ENCODE results near the gene NEU3. TPM values are rescaled to one million over a fixed set of nuclear protein-coding genes. Genes with fewer than 3 reads are reported as not detected.

Gene NEU3
- total RNA-seq, 1 experiment from 2014 or later: 9.9 TPM

- no peak for DNase-seq
- BruUV-seq (replicated peaks): no TSS peak
- Histone ChIP-seq H3K9me2 (ENCODE audit: insufficient read depth) (no peaks in the 10 kb centered on the region; the same call in 1 of the 2 replicates), H3K4me2 (no peak overlapping the region), H3K79me2 (ENCODE audit: low read depth) (no peaks in the 10 kb centered on the region), H4K20me1 (ENCODE audit: insufficient read depth) (no peaks in the 10 kb centered on the region), H3K9me3 (ENCODE audit: insufficient read depth, low read depth) (no peaks in the 10 kb centered on the region), H3K36me3 (ENCODE audit: low read depth) (no peaks in the 10 kb centered on the region), H3K4me3 (no peak overlapping the region; the same call in 1 of the 2 replicates), H3K27me3 (ENCODE audit: insufficient read depth, low read depth) (peaks cover 28% of the 10 kb centered on the region), H3K27ac (no peak overlapping the region), H3F3A (ENCODE audit: insufficient read depth, low read depth) (no peaks in the 10 kb centered on the region; the same call in 1 of the 2 replicates), H2AFZ (no peak overlapping the region), H3K4me1 (replicated peaks; ENCODE audit: insufficient read depth) (no peaks in the 10 kb centered on the region)
- ChIA-PET CTCF (no interaction called here), POLR2A (ENCODE audit: unreplicated experiment) (interaction anchor here (0.7 kb wide), 1 partner anchor 454 kb away, joined by 4 read pairs; no protein-coding TSS in a partner anchor)
- TF ChIP-seq CTCF (conservative IDR thresholded peaks at IDR 0.05) (no peak), EZH2 (IDR thresholded peaks at IDR 0.05; ENCODE audit: low read depth) (no peak)
- intact Hi-C loops (cut with micrococcal nuclease; ENCODE audit: unreplicated experiment): no loop called here
These were observed 68.1 kb downstream of the NEU3 start for GRCh38 chr11:75056814-75057213.

- Histone ChIP-seq H3F3A (ENCODE audit: insufficient read depth, low read depth) (no peaks in the 10 kb centered on the region), H2AFZ (no peak overlapping the region), H3K27ac (no peak overlapping the region), H3K79me2 (ENCODE audit: low read depth) (no peaks in the 10 kb centered on the region), H3K9me2 (ENCODE audit: insufficient read depth) (no peaks in the 10 kb centered on the region; the same call in 1 of the 2 replicates), H3K4me2 (no peak overlapping the region), H3K4me3 (no peak overlapping the region), H3K27me3 (ENCODE audit: insufficient read depth, low read depth) (peaks cover 7% of the 10 kb centered on the region; the same call in 1 of the 2 replicates), H3K4me1 (replicated peaks; ENCODE audit: insufficient read depth) (no peaks in the 10 kb centered on the region), H3K36me3 (ENCODE audit: low read depth) (no peaks in the 10 kb centered on the region), H4K20me1 (ENCODE audit: insufficient read depth) (no peaks in the 10 kb centered on the region), H3K9me3 (ENCODE audit: insufficient read depth, low read depth) (no peaks in the 10 kb centered on the region)
- no peak for DNase-seq
- ChIA-PET CTCF (no interaction called here), POLR2A (ENCODE audit: unreplicated experiment) (interaction anchor here (0.6 kb wide), 1 partner anchor 35 kb away, joined by 3 read pairs; no protein-coding TSS in a partner anchor)
- BruUV-seq (replicated peaks): no TSS peak
- intact Hi-C loops (cut with micrococcal nuclease; ENCODE audit: unreplicated experiment): no loop called here
- TF ChIP-seq CTCF (conservative IDR thresholded peaks at IDR 0.05): no peak
- TF ChIP-seq EZH2 (IDR thresholded peaks at IDR 0.05; ENCODE audit: low read depth): no peak
These were observed 70.6 kb downstream of the NEU3 start for GRCh38 chr11:75059299-75059698.

- DNase-seq: no peak
- Histone ChIP-seq H3K4me3 (no peak overlapping the region), H3K4me1 (replicated peaks; ENCODE audit: insufficient read depth) (no peaks in the 10 kb centered on the region), H3K9me2 (ENCODE audit: insufficient read depth) (no peaks in the 10 kb centered on the region; the same call in 1 of the 2 replicates), H3K36me3 (ENCODE audit: low read depth) (no peaks in the 10 kb centered on the region), H3K9me3 (ENCODE audit: insufficient read depth, low read depth) (no peaks in the 10 kb centered on the region), H4K20me1 (ENCODE audit: insufficient read depth) (no peaks in the 10 kb centered on the region), H3K27me3 (ENCODE audit: insufficient read depth, low read depth) (no peaks in the 10 kb centered on the region), H2AFZ (peak overlapping the region; percentile 37; the same call in 1 of the 2 replicates), H3K27ac (no peak overlapping the region), H3K79me2 (ENCODE audit: low read depth) (no peaks in the 10 kb centered on the region), H3K4me2 (no peak overlapping the region), H3F3A (ENCODE audit: insufficient read depth, low read depth) (no peaks in the 10 kb centered on the region)
- no TSS peak for BruUV-seq (replicated peaks)
- POLR2A ChIA-PET (ENCODE audit: unreplicated experiment): no interaction called here
- TF ChIP-seq EZH2 (IDR thresholded peaks at IDR 0.05; ENCODE audit: low read depth) (no peak), CTCF (conservative IDR thresholded peaks at IDR 0.05) (no peak)
- intact Hi-C loops (cut with micrococcal nuclease; ENCODE audit: unreplicated experiment): no loop called here
- CTCF ChIA-PET: interaction anchor here (0.5 kb wide), 1 partner anchor 179 kb away, joined by 16 read pairs; no protein-coding TSS in a partner anchor
These were observed 75.1 kb downstream of the NEU3 start for GRCh38 chr11:75063741-75064314.

Measured in PC-9 (cell line).